HG02588 (cell line): Measurements from ENCODE around the gene SLC16A4.

Experiments used
- ATAC-seq: cut with Tn5 transposase; IDR thresholded peaks from one replicate; pipeline ENCODE4 v1.9.1; 2021; ENCODE audit warnings: mild to moderate bottlenecking, moderate library complexity; ENCODE audit not compliant: unreplicated experiment

SLC16A4 gene

DNA sequence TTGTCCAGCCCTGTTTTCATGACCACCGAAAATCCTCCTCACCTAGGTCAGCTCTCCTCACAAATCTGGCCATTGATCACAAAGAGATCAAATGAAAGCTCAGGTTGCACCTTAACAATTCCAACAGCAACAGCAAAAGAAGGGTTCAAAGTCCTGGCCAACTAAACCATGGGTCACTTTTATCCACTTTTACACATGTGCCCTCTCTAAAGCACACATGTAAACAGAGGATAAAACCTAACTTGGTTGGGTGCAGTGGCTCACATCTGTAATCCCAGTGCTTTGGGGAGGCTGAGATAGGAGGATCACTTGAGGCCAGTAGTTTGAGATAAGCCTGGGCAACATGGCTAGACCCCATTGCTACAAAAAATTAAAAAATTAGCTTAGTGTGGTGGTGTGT is 55.6 kb downstream of the SLC16A4 start:
- ATAC-seq = no peak

DNA sequence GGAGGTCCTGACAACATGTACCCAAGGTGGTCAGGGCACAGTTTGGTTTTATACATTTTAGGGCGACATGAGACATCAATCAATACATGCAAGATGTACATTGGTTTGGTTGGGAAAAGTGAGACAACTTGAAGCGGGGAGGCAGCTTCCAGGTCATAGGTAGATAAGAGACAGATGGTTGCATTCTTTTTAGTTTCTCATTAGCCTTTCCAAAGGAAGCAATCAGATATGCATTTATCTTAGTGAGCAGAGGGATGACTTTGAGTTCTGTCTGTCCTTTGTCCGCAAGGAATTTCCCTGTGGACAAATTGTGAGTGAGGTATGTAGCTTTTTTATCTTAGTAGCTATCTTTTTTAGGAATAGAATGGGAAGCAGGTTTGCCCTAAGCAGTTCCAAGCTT is 62.1 kb downstream of the SLC16A4 start:
- no peak for ATAC-seq

DNA sequence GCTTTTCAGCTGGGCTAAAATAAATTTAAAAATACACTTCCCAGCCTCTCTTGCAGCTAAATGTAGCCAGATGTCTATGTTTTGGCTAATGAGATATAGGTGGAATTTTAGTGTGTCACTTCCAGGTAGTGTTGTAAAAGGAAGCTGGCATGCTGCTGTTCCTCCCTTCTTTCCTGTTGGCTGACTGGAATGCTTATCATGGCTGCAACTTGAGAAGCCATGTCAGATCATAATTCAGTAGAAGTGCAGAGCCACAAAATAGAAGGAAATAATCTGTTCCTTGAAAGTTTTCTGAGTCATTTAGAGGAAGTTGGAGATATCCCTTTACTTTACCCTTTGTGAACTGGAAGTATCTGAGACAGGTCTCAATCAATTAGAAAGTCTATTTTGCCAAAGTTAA is 62.6 kb downstream of the SLC16A4 start:
- ATAC-seq = no peak

DNA sequence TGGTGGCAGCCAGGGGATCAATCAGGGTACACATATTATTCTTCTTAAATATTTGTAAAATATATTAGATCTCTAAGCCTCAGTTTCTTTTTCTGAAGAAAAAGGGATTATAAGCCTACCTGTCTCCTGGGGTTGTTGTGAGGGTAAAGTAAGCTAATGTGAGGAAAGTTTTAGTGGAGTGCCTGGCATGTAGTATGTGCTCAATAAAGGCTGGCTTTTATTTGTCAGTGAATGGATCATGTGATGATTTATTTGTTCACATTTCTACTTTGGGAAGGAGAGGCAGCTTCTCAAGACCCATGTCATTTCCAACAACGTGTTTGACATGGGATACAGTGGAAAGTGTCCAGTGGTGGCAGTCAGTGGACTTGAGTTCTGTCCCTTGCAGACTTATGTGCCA is 64.0 kb downstream of the SLC16A4 start:
- ATAC-seq = no peak

DNA sequence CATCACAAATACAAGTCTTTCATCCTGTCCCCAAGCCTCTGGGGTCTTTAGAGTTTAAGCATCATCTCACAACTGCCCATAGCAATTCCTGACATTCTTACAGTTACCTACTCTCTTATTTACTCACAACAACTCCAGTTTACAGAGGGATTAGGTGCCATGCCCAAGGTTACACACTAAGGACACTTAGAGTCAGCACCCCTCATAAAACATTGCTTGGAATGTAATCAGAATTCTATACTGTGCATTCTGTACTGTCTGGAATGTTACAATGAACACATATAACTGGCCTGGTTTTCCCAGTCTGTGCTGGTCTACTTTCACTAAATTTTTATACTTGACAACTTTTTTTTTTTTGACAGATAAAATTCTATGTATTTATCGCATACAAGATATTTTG is 66.2 kb downstream of the SLC16A4 start:
- no peak for ATAC-seq

DNA sequence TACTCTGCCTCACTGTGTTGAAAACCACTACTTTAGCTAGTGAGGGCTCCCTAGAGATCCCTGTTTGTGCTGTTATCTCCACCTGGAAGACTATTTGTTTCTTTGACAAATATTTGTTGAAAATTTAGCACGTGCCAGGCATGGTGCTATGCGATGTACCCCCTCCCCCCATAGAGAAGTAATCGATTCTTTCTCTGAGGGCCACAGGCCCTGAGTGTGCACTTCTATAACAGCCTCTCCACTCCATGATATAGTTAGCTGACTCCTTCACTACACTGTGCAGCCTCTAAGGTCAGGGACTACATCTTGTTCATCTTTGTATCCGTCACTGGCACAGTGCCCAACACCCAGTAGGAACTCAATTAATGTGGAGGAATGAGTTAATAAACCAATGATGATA is 69.0 kb downstream of the SLC16A4 start:
- ATAC-seq = no peak

DNA sequence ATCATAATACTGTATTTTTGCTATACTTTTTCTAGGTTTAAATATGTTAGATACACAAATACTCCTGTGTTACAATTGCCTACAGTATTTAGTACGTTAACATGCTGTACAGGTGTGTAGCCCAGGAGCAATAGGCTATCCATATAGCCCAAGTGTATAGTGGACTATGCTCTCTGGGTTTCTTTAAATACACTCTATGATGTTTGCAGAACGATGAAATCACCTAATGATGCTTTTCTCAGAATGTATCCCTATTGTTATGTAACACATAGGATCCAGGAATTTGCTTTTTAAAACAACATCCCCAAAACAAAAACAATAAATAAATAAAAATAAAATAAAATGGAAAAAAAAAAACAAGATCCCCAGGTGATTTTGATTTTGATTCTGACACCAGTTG is 69.8 kb downstream of the SLC16A4 start:
- ATAC-seq = no peak

DNA sequence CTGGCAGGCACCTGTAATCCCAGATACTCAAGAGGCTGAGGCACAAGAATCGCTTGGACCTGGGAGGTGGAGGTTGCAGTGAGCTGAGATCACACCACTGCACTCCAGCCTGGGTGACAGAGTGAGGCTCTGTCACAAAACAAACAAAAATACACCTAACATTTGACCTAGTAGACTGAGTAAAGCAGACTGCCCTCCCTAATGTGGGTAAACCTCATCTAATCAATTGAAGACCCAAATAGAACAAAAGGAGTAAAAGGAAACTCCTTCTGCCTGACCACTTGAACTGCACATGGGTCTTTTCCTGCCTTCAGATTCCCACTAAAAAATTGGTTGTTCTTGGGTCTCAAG is 70.7 kb downstream of the SLC16A4 start:
- no peak for ATAC-seq

DNA sequence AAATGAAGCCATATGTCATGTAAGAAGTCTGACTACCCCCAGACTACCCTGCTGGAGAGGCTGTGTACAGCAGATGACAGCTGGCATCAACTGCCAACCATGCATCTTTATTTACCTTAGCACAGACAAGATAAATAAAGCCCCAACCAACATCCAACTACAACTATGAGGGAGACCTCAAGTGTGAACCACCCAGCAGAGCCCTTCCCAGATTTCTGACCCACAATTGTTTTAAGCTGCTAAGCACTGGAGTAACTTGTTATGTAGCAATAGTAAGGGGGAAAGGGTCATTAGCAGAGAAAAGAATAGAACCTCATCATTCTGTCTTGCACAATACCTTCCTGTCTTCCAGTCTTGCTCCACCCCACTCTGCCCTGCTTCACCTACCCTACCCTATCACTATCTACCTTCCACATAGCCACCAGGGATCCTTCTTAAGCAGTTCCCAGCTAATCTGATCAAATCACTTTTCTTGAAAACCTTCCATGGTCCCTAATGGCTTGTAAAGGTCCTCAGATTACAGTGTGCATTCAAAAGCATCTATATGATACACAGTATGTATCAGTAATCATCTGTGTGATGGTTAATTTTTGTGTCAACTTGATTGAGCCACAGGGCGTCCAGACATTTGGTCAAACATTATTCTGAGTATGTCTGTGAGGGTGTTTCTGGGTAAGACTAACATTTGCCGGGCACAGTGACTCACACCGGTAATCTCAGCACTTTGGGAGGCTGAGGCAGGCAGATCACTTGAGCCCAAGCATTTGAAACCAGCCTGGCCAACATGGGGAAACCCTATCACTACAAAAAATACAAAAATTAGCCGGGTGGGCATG is 71.3 kb downstream of the SLC16A4 start:
- ATAC-seq = no peak

DNA sequence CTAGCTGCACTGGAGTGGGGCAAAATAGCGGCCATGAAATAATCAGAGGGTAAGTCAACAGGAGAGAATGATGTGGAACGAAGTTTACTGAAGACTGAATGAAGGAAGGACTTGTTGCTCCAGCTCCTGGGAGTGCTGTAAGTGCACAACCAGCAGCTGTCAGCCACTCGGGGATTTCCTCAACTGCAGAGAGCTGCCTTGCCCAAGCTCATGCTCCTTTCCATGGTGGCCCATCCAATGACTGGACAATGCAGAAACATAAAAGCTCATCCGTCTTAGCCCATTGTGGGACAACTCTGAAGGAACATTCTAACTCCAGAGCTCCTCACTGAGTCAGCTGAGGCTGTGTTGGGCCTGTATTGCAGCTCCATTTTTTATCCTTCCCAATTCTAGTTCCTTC is 72.8 kb downstream of the SLC16A4 start:
- no peak for ATAC-seq

DNA sequence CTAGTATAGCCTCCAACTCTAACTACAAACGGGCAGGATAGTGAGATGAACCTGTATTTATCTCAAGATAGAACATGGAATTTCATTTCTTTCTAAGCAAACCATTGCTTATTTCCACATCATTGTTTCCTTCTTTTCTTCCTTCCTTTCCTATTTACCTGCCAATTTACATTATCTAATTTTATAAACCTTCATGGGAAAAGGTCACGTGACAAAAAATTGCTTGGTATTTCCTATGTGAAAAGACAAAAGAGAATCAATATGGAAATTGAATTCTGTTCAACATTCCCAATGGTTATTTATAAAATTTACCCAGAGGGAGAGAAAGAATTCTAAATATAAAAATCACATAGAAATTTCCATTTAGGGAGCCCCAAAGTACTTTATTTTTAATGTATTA is 74.1 kb downstream of the SLC16A4 start:
- ATAC-seq = no peak
